Suprapubic skin (tissue), 4 donors: ENCODE data around the gene LPAR5. TPM values are rescaled to one million over a fixed set of nuclear protein-coding genes. Genes with fewer than 3 reads are reported as not detected.

Source experiments
- DNase-seq, 2 donors: peaks; one replicate each; pipeline ENCODE4 v3.0.0-alpha.2; 2019; ENCODE audit warnings: low spot score in 2 of 2
- H3K27ac ChIP-seq: fragments of 200-600 bp; sonication (generic); one replicate; pipeline ENCODE4 v1.5.1; 2019
- H3K27me3 ChIP-seq: fragments of 200-600 bp; sonication (generic); one replicate; pipeline ENCODE4 v1.5.1; 2019
- H3K36me3 ChIP-seq: fragments of 200-600 bp; sonication (generic); one replicate; pipeline ENCODE4 v1.5.1; 2019
- H3K4me1 ChIP-seq: fragments of 200-600 bp; sonication (generic); one replicate; pipeline ENCODE4 v1.5.1; 2019
- H3K4me3 ChIP-seq: fragments of 200-600 bp; sonication (generic); one replicate; pipeline ENCODE4 v1.5.1; 2019; ENCODE audit warnings: mild to moderate bottlenecking
- H3K9me3 ChIP-seq: fragments of 200-600 bp; sonication (generic); one replicate; pipeline ENCODE4 v1.5.1; 2019
- CTCF ChIP-seq, 2 donors: fragments of 200-600 bp in 1 of 2; fragments of 450-650 bp in 1 of 2; sonication (generic) in 1 of 2; IDR thresholded peaks; one replicate each; pipeline ENCODE4 v1.5.1; 2016 to 2019; ENCODE audit warnings: antibody characterized with exemption in 2 of 2, mild to moderate bottlenecking in 1 of 2, moderate library complexity in 1 of 2
- EP300 ChIP-seq: sonication (generic); formaldehyde crosslinking; IDR thresholded peaks from one replicate; pipeline ENCODE4 v1.6.1; 2017; ENCODE audit warnings: antibody characterized with exemption
- POLR2A ChIP-seq, 2 donors: fragments of 450-650 bp; IDR thresholded peaks; one replicate each; pipeline ENCODE4 v1.6.1; 2017; ENCODE audit warnings: antibody characterized with exemption in 2 of 2, mild to moderate bottlenecking in 2 of 2, moderate library complexity in 2 of 2
- POLR2AphosphoS5 ChIP-seq, 3 donors: sonication (generic); formaldehyde crosslinking; IDR thresholded peaks; one replicate each; pipeline ENCODE4 v1.6.1; 2017; ENCODE audit warnings: antibody characterized with exemption in 3 of 3
- WGBS: methylation state at CpG from one replicate; pipeline ENCODE4 v1.1.5; 2018; 5-methylcytosine and 5-hydroxymethylcytosine counted together
- total RNA-seq, 4 donors: library from RNA; depleted of rRNA; stranded (reverse); fragments of >200 nt; gene quantifications; one replicate each; pipeline ENCODE4 v1.1.0, GENCODE V29; 2016

Gene LPAR5
- 10 to 100 TPM in 1 of 4 donors, 1 to 10 TPM in 3; 5.8 to 15.0 (median 8.8) TPM for total RNA-seq

- H3K4me1 ChIP-seq = peaks cover 71% of the 10 kb centered on the region
- no peaks in the 10 kb centered on the region for H3K36me3 ChIP-seq
- no peaks in the 10 kb centered on the region for H3K27me3 ChIP-seq
- H3K4me3 ChIP-seq = peak within 1 kb of the TSS; percentile 28
- no peaks in the 10 kb centered on the region for H3K9me3 ChIP-seq
- H3K27ac ChIP-seq = peak within 1 kb of the TSS; percentile 67
- DNase-seq = peak in 1 of 2 donors; percentile 81
- TF ChIP-seq CTCF (IDR thresholded peaks at IDR 0.05) (no peak), POLR2AphosphoS5 (IDR thresholded peaks at IDR 0.05) (no peak)
- WGBS = 31% methylated on average over 18 of the region's 18 CpGs
Observed at GRCh38 chr12:6635856-6636531, at the start of gene LPAR5. Gene LPAR5 (minus strand): TSS chr12:6635959. CDS start chr12:6621248, 14,711 bp downstream.

- Histone ChIP-seq H3K4me1 (peaks cover 22% of the 10 kb centered on the region), H3K4me3 (no peak overlapping the region), H3K9me3 (no peaks in the 10 kb centered on the region), H3K27ac (no peak overlapping the region), H3K27me3 (no peaks in the 10 kb centered on the region), H3K36me3 (peaks cover 21% of the 10 kb centered on the region)
- TF ChIP-seq EP300 (no peak), POLR2AphosphoS5 (IDR thresholded peaks at IDR 0.05) (no peak), CTCF (IDR thresholded peaks at IDR 0.05) (peak in 1 of 2 donors; percentile 6)
- no peak for DNase-seq
- WGBS = 68% methylated on average over 6 of the region's 6 CpGs
Observed at GRCh38 chr12:6684609-6685008, 48.9 kb upstream of the LPAR5 start.

GRCh38 chr12:6676962-6677361 lies 41.2 kb upstream of the LPAR5 start:
- DNase-seq = no peak
- Histone ChIP-seq H3K4me3 (no peak overlapping the region), H3K4me1 (no peaks in the 10 kb centered on the region), H3K36me3 (peaks cover 88% of the 10 kb centered on the region), H3K27me3 (no peaks in the 10 kb centered on the region), H3K27ac (no peak overlapping the region), H3K9me3 (no peaks in the 10 kb centered on the region)
- 92% methylated on average over 5 of the region's 5 CpGs for WGBS
- no peak for TF ChIP-seq POLR2AphosphoS5 (IDR thresholded peaks at IDR 0.05)
- TF ChIP-seq POLR2A (IDR thresholded peaks at IDR 0.05) = no peak
- TF ChIP-seq EP300 = no peak
- TF ChIP-seq CTCF (IDR thresholded peaks at IDR 0.05) = no peak

- no peak for TF ChIP-seq POLR2A (IDR thresholded peaks at IDR 0.05)
- TF ChIP-seq EP300 = no peak
- no peak for TF ChIP-seq CTCF (IDR thresholded peaks at IDR 0.05)
- no peak for TF ChIP-seq POLR2AphosphoS5 (IDR thresholded peaks at IDR 0.05)
- Histone ChIP-seq H3K36me3 (peaks cover 100% of the 10 kb centered on the region), H3K9me3 (no peaks in the 10 kb centered on the region), H3K27ac (no peak overlapping the region), H3K4me3 (no peak overlapping the region), H3K4me1 (no peaks in the 10 kb centered on the region), H3K27me3 (no peaks in the 10 kb centered on the region)
- 95% methylated on average over 16 of the region's 18 CpGs for WGBS
- no peak for DNase-seq
Observed at GRCh38 chr12:6672143-6672542, 36.4 kb upstream of the LPAR5 start.

GRCh38 chr12:6667559-6668210 lies 31.9 kb upstream of the LPAR5 start:
- Histone ChIP-seq H3K4me1 (no peaks in the 10 kb centered on the region), H3K36me3 (peaks cover 61% of the 10 kb centered on the region), H3K4me3 (no peak overlapping the region), H3K27ac (no peak overlapping the region), H3K9me3 (no peaks in the 10 kb centered on the region), H3K27me3 (no peaks in the 10 kb centered on the region)
- DNase-seq = no peak
- TF ChIP-seq EP300 (no peak), CTCF (IDR thresholded peaks at IDR 0.05) (no peak), POLR2A (IDR thresholded peaks at IDR 0.05) (no peak), POLR2AphosphoS5 (IDR thresholded peaks at IDR 0.05) (no peak)
- WGBS = 83% methylated on average over 5 of the region's 8 CpGs
